MM.1S (cell line): Measurements from ENCODE around the gene MKRN2.

Source experiments
- CTCF ChIP-seq: fragments of 300-600 bp; sonication (generic); IDR thresholded peaks from 2 replicates; pipeline ENCODE4 v1.5.1; 2016; ENCODE audit warnings: antibody characterized with exemption, low read length, mixed read lengths
- EZH2phosphoT487 ChIP-seq: fragments of 300-600 bp; sonication (generic); IDR thresholded peaks from 2 replicates; pipeline ENCODE4 v1.6.1; 2018; ENCODE audit warnings: antibody characterized with exemption, low read length

DNA sequence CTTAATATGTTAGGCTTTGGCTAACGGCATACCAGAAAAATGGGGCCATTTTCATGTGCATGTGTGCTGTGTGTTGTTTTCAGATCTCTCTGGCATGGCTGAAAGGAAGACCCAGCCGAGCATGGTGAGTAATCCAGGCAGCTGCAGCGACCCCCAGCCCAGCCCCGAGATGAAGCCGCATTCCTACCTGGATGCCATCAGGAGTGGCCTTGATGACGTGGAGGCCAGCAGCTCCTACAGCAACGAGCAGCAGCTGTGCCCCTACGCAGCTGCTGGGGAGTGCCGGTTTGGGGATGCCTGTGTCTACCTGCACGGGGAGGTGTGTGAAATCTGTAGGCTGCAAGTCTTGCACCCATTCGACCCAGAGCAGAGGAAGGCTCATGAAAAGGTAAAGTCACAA is 15.1 kb downstream of the MKRN2 start:
- no peak for TF ChIP-seq CTCF
- no peak for TF ChIP-seq EZH2phosphoT487
